ENCODE measurements around the gene DDX39B. TPM values are rescaled to one million over a fixed set of nuclear protein-coding genes. Genes with fewer than 3 reads are reported as not detected.
"Not testable (repeated sequence)": the region's sequence is repeated elsewhere in the genome, so short reads cannot be mapped to it uniquely, and the experiment has no call there.

DDX39B gene
- total and polyA plus RNA-seq, 12 donors = 155 to 969 (median 298) TPM

DNA sequence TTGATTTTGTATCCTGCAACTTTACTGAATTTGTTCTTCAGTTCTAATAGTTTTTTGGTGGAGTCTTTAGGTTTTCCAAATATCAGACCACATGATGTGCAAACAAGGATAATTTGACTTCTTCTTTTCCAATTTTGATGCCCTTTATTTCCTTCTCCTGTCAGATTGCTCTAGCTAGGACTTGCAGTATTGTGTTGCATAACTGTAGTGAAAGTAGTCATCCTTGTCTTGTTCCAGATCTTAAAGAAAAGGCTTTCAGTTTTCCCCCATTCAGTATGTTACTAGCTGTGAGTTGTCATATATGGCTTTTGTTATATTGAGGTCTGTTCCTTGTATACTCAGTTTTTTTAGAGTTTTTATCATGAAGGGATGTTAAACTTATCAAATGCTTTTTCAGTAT is 39.2 kb downstream of the DDX39B start:
- no peak overlapping the region for H3K4me3 ChIP-seq
- H3K27ac ChIP-seq = no peak overlapping the region
- no peaks in the 10 kb centered on the region for H3K9me3 ChIP-seq (replicated peaks in 1 of 3)
- no peaks in the 10 kb centered on the region for H3K27me3 ChIP-seq
- TF ChIP-seq, protein P1, sequence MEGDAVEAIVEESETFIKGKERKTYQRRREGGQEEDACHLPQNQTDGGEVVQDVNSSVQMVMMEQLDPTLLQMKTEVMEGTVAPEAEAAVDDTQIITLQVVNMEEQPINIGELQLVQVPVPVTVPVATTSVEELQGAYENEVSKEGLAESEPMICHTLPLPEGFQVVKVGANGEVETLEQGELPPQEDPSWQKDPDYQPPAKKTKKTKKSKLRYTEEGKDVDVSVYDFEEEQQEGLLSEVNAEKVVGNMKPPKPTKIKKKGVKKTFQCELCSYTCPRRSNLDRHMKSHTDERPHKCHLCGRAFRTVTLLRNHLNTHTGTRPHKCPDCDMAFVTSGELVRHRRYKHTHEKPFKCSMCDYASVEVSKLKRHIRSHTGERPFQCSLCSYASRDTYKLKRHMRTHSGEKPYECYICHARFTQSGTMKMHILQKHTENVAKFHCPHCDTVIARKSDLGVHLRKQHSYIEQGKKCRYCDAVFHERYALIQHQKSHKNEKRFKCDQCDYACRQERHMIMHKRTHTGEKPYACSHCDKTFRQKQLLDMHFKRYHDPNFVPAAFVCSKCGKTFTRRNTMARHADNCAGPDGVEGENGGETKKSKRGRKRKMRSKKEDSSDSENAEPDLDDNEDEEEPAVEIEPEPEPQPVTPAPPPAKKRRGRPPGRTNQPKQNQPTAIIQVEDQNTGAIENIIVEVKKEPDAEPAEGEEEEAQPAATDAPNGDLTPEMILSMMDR (IDR thresholded peaks at IDR 0.05) = no peak
- no peak for TF ChIP-seq POLR2A (IDR thresholded peaks at IDR 0.05)
- no peak for DNase-seq
- no peaks in the 10 kb centered on the region for H3K36me3 ChIP-seq (replicated peaks in 1 of 2)
- peaks cover 0 to 6% of the 10 kb centered on the region in 2 donors for H3K4me1 ChIP-seq (replicated peaks in 1 of 2)
- intact Hi-C loops (cut with DNase I) = no loop called here

DNA sequence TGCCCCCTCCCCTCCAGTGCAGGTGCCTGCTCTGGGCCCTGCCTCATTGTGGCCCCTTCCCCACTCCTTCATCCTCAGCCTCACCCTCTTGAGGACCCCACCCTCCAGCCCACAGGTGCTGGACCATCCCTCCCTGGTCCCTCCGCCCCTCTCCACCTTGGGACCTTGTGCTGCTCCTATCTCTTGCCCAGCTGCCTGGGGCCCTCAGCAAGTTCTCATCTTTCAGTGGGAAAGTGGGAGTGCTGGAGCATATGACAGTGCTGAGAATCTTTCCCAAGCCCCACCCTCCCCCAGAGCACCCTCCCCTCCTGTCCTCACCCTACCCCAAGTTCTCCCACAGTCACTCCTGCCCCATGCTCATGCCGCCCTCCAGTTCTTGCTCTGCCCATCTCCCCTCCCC is 42.2 kb downstream of the DDX39B start:
- 64 to 100% (median 94%) methylated on average over 1 to 2 of the region's 2 CpGs for WGBS, 4 donors
- not testable (repeated sequence) for H3K36me3 ChIP-seq (replicated peaks in 1 of 2); H3K27ac ChIP-seq; DNase-seq; H3K4me1 ChIP-seq (replicated peaks in 1 of 2); H3K9me3 ChIP-seq (replicated peaks in 1 of 3); H3K4me3 ChIP-seq; H3K27me3 ChIP-seq
- intact Hi-C loops (cut with DNase I) = loop anchor here (5.0 to 10.0 kb wide), 2 partner anchors 38 to 95 kb away; partner anchors contain the start of gene NCR3 (in 1 of the 2)

DNA sequence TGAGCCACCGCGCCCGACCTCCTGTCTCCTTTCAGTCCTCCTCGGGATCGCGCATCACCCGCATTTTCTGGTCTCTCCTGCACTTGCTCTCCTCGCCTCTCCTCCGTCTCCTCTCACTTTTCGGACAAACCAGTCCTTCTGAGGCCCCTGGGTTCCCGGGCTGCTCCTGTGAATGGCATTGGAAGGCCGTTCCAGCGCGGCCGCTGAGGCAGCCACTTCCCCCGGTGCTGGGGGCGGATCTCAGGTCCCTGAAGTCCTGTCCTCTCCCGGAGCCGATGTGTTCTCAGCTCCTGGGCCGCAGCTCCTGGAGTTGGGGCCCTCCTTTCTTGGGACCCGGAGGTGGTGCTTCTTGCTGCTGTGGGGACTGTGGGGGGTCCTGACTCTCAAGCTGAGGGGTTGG is 43.1 kb downstream of the DDX39B start:
- 11 to 20% (median 15%) methylated on average over 13 to 21 of the region's 21 CpGs for WGBS, 4 donors
- Histone ChIP-seq H3K4me3 (peak overlapping the region in 1 of 4 donors; percentile 68), H3K9me3 (replicated peaks in 1 of 3) (no peaks in the 10 kb centered on the region), H3K36me3 (replicated peaks in 1 of 2) (no peaks in the 10 kb centered on the region), H3K27ac (no peak overlapping the region), H3K27me3 (no peaks in the 10 kb centered on the region), H3K4me1 (replicated peaks in 1 of 2) (peaks cover 0 to 9% of the 10 kb centered on the region in 2 donors)
- TF ChIP-seq, protein P1 (IDR thresholded peaks at IDR 0.05) = no peak
- TF ChIP-seq POLR2A (IDR thresholded peaks at IDR 0.05) = no peak
- DNase-seq = peak in 1 of 7 donors; percentile 21
- intact Hi-C loops (cut with DNase I) = loop anchor here (5.0 to 10.0 kb wide), 2 partner anchors 39 to 96 kb away; partner anchors contain the start of gene NCR3 (in 1 of the 2)

DNA sequence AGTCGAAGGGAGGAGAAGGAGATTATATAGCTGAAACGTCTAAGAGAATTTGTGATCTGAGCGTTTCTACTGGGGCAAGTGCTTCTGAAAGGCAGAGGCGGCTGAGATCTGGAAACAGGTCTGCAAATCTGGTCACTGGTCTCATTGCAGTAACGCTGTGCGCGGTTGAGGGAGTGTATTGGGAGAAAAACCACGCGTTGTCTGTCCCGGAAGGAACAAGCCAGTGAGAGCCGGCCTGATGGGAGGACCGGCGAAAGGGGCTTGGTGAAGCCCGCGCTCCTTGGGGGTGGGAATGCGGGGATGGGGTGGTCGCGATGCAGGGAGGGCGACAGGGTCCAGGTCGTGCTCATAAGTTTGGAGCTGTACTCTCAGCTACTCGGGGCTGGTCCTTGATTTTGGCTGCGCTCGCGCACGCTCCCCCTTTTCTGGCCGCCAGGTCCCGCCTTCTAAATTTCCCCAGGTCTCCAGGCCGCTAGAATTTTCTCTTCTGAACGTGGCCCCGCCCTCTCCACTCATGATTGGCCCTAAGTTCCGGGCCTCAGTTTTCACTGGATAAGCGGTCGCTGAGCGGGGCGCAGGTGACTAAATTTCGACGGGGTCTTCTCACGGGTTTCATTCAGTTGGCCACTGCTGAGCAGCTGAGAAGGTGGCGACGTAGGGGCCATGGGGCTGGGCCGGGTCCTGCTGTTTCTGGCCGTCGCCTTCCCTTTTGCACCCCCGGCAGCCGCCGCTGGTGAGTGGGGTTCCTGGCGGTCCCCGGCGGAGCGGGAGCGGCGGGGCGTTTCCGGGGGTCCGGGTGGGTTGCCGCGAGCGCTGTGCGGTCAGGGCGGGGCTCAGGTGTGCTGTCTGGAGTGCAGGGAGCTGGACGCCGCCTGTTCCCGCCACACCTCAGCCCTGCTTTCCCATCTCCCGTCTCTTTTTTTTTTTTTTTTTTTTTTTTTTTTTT is 44.0 kb downstream of the DDX39B start, which contains the start of gene MICB:
Gene MICB, plus strand, starts transcription at position 615 of the 946 bp plus-strand sequence. Its CDS starts 49 bp downstream, at position 664.
- WGBS, 4 donors = 1 to 2% (median 1%) methylated on average over 36 to 64 of the region's 64 CpGs

DNA sequence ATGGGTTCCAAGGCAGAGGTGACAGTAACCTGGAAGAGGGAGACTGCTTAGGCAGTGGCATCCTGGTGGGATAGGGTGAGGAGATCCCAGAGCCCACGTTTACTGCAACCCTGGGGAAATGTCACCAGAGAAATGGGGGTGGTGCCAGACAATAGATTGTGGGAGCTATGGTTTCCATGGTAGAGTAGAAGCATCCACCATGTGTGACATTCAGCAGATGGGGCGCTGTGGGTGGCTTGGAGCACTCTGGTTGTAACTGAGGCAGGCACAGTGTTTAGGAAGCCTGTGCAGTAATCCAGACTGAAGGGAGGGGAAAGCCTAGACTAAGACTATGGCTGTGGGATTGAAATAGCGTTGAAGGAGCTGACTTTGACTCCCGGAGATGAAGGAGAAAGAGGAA is 45.0 kb downstream of the DDX39B start:
- not testable (repeated sequence) for H3K36me3 ChIP-seq (replicated peaks in 1 of 2); H3K27ac ChIP-seq; H3K27me3 ChIP-seq; H3K4me1 ChIP-seq (replicated peaks in 1 of 2); DNase-seq; H3K9me3 ChIP-seq (replicated peaks in 1 of 3)
- H3K4me3 ChIP-seq = peak overlapping the region in 1 of 4 donors; percentile 68
- 42 to 62% (median 46%) methylated on average over 4 of the region's 4 CpGs for WGBS, 4 donors
- intact Hi-C loops (cut with DNase I) = loop anchor here (5.0 to 10.0 kb wide), 2 partner anchors 40 to 98 kb away; partner anchors contain the start of gene NCR3 (in 1 of the 2)

More for the DNA sequence above, 44.0 kb downstream of the DDX39B start, which contains the start of gene MICB:
- Histone ChIP-seq H3K4me1 (replicated peaks in 1 of 2) (peaks cover 0 to 9% of the 10 kb centered on the region in 2 donors), H3K27me3 (no peaks in the 10 kb centered on the region), H3K9me3 (replicated peaks in 1 of 3) (no peaks in the 10 kb centered on the region), H3K36me3 (replicated peaks in 1 of 2) (no peaks in the 10 kb centered on the region), H3K4me3 (peak within 1 kb of the TSS in 3 of 4 donors; percentile 29 to 68 (median 40)), H3K27ac (peak within 1 kb of the TSS in 2 of 5 donors; percentile 42)
- intact Hi-C loops (cut with DNase I) = loop anchor here (5.0 to 10.0 kb wide), 2 partner anchors 39 to 97 kb away; partner anchors contain the start of gene NCR3 (in 1 of the 2)
- peak in 1 of 2 donors; percentile 40 for TF ChIP-seq POLR2A (IDR thresholded peaks at IDR 0.05)
- TF ChIP-seq, protein P1 (IDR thresholded peaks at IDR 0.05) = peak in 2 of 6 experiments; percentile 13 to 35
- peak; percentile 70 to 89 (median 80) for DNase-seq
